HepG2 (cell line): ENCODE measurements around the gene ACTN1. TPM values are rescaled to one million over a fixed set of nuclear protein-coding genes. Genes with fewer than 3 reads are reported as not detected.
A peak's percentile ranks its signal among the peaks of the same experiment; 100 is the strongest.

ENCODE experiments used
- ATAC-seq: fragments of 200-7000 bp; cut with Tn5 transposase; 3 replicates; pipeline ENCODE4 v1.9.1; 2020; ENCODE audit warnings: mild to moderate bottlenecking, moderate library complexity
- BruUV-seq: library from RNA; stranded (reverse); fragments of 400-500 nt; replicated peaks from 2 replicates; lab custom pipeline; 2021; lab: Mats Ljungman, UMichigan
- CTCF ChIA-PET: fragments of 300-600 bp; formaldehyde crosslinking; extraction: SDS; loops from one replicate; lab custom pipeline; 2021; ENCODE audit warnings: low total read pairs, inconsistent platforms, low intra/inter-chr PET ratio; lab: Yijun Ruan, JAX
- POLR2A ChIA-PET: fragments of 350-600 bp; sonication (Branson Sonifier 250); formaldehyde crosslinking; loops from one replicate; lab custom pipeline; 2020; ENCODE audit warnings: antibody characterized with exemption, inconsistent platforms; lab: Yijun Ruan, JAX
- DNase-seq: peaks from one replicate; pipeline ENCODE4 v3.0.0-alpha.2; 2015; ENCODE audit warnings: low spot score
- FAIRE-seq: peaks from 3 replicates; lab custom pipeline; 2011; peaks lifted over from hg19 to GRCh38; lab: Jason Lieb, UNC
- H2AFZ ChIP-seq: one replicate; pipeline ENCODE4 v1.6.1; 2011; ENCODE audit warnings: low read length, inconsistent platforms
- H3K27ac ChIP-seq: fragments of 300-600 bp; 3 replicates; pipeline ENCODE4 v1.8.0; 2011; ENCODE audit warnings: mixed run types, mild to moderate bottlenecking, mixed read lengths, low read length, inconsistent platforms; ENCODE audit not compliant: insufficient read depth; ENCODE audit errors: extremely low read length
- H3K27me3 ChIP-seq, 2 experiments: fragments of 200-600 bp in 1 of 2; 2 replicates in 1 of 2; 3 replicates in 1 of 2; pipeline versions ENCODE4 v1.6.0 to v1.8.0; 2011; ENCODE audit warnings: low read length in 2 of 2, mild to moderate bottlenecking in 2 of 2, moderate library complexity in 2 of 2, inconsistent platforms in 1 of 2; ENCODE audit not compliant: insufficient read depth in 2 of 2, control insufficient read depth in 1 of 2
- H3K36me3 ChIP-seq, 2 experiments: fragments of 200-600 bp in 1 of 2; replicated peaks in 1 of 2; 2 replicates in 1 of 2; 3 replicates in 1 of 2; pipeline versions ENCODE4 v1.5.1 to v1.8.0; 2011; ENCODE audit warnings: low read length in 2 of 2, inconsistent platforms in 1 of 2; ENCODE audit not compliant: insufficient read depth in 2 of 2, control insufficient read depth in 1 of 2
- H3K4me1 ChIP-seq: 2 replicates; pipeline ENCODE4 v1.5.1; 2012; ENCODE audit warnings: low read length, inconsistent platforms; ENCODE audit not compliant: insufficient read depth
- H3K4me2 ChIP-seq: 2 replicates; pipeline ENCODE4 v1.6.0; 2011; ENCODE audit warnings: low read depth, low read length, inconsistent platforms
- H3K4me3 ChIP-seq, 3 experiments: fragments of 200-600 bp in 1 of 3; sonication (generic), shearing (Covaris generic) in 1 of 3; replicated peaks in 1 of 3; 2 replicates each; pipeline ENCODE4 v1.5.1; 2011 to 2016; ENCODE audit warnings: low read length in 3 of 3, inconsistent platforms in 2 of 3, low read depth in 2 of 3, mild to moderate bottlenecking in 2 of 3, control low read depth in 1 of 3, mixed read lengths in 1 of 3; ENCODE audit not compliant: insufficient read depth in 1 of 3
- H3K79me2 ChIP-seq: one replicate; pipeline ENCODE4 v1.6.1; 2011; ENCODE audit warnings: low read length, inconsistent platforms; ENCODE audit not compliant: insufficient read depth
- H3K9ac ChIP-seq: 2 replicates; pipeline ENCODE4 v1.6.0; 2011; ENCODE audit warnings: mild to moderate bottlenecking, low read depth, low read length, inconsistent platforms; ENCODE audit not compliant: insufficient read depth
- H3K9me3 ChIP-seq: 2 replicates; pipeline ENCODE4 v1.5.1; 2012; ENCODE audit warnings: mild to moderate bottlenecking, low read length
- H4K20me1 ChIP-seq: 2 replicates; pipeline ENCODE4 v1.6.0; 2011; ENCODE audit warnings: inconsistent platforms, mild to moderate bottlenecking, low read length, moderate library complexity; ENCODE audit not compliant: insufficient read depth
- KAT2B ChIP-seq: fragments of 150-350 bp; IDR thresholded peaks from 2 replicates; pipeline ENCODE4 v1.6.1; 2014; ENCODE audit warnings: low read depth, low read length, borderline replicate concordance
- KAT8 ChIP-seq: IDR thresholded peaks from 2 replicates; pipeline ENCODE4 v1.6.1; 2016; ENCODE audit warnings: missing genetic modification reagents, missing compliant biosample characterization
- NFRKB ChIP-seq: fragments of 450-650 bp; IDR thresholded peaks from 2 replicates; pipeline ENCODE4 v1.6.1; 2017
- ZBTB20 ChIP-seq: sonication (generic); formaldehyde crosslinking; IDR thresholded peaks from 2 replicates; pipeline ENCODE4 v1.8.1; 2023; ENCODE audit warnings: missing genetic modification reagents, low read depth, mild to moderate bottlenecking, borderline replicate concordance
- ZFP90 ChIP-seq: sonication (generic); formaldehyde crosslinking; IDR thresholded peaks from 2 replicates; pipeline ENCODE4 v1.8.0; 2022; ENCODE audit warnings: missing genetic modification reagents, mild to moderate bottlenecking, inconsistent platforms, borderline replicate concordance
- ZNF616 ChIP-seq: sonication (generic); formaldehyde crosslinking; IDR thresholded peaks from 2 replicates; pipeline ENCODE4 v1.5.0; 2020; ENCODE audit warnings: low read depth, mild to moderate bottlenecking, missing genetic modification reagents
- ZNF784 ChIP-seq: sonication (generic); formaldehyde crosslinking; IDR thresholded peaks from 2 replicates; pipeline ENCODE4 v1.5.1; 2020; ENCODE audit warnings: missing genetic modification reagents, mild to moderate bottlenecking, borderline replicate concordance
- ZNF816 ChIP-seq: sonication (generic); formaldehyde crosslinking; IDR thresholded peaks from 2 replicates; pipeline ENCODE4 v1.8.0; 2022; ENCODE audit warnings: missing genetic modification reagents, mild to moderate bottlenecking, borderline replicate concordance
- WGBS: methylation state at CpG from one replicate; pipeline ENCODE4 v1.1.6; 2017; ENCODE audit warnings: low lambda C conversion rate; 5-methylcytosine and 5-hydroxymethylcytosine counted together
- in situ Hi-C: cut with HindIII; loops from 2 replicates; pipeline ENCODE4 v1.10.0; 2017; ENCODE audit warnings: low pct_unique_long_range_greater_than_20kb; ENCODE audit not compliant: extremely low pct_ligation_motif_present
- intact Hi-C: fragments of 100-400 bp; cut with micrococcal nuclease; formaldehyde crosslinking; loops from one replicate; pipeline ENCODE4 v1.10.0; 2022; ENCODE audit not compliant: unreplicated experiment
- polyA plus RNA-seq, 8 experiments: library from polyadenylated mRNA; depleted of rRNA in 3 of 8; stranded (reverse) in 7 of 8; unstranded in 1 of 8; fragments of >200 nt; fragmentation: Illumina TruSeq in 4 of 8; extraction: Trizol in 4 of 8; gene quantifications; 2 replicates each; pipeline versions ENCODE4 v1.2.1 to v1.2.3, GENCODE V29; 2011 to 2016; ENCODE audit warnings: low read depth in 4 of 8, missing spikeins in 1 of 8, mixed read lengths in 1 of 8; ENCODE audit not compliant: insufficient read depth in 1 of 8
- total RNA-seq, 5 experiments: library from RNA; depleted of rRNA; stranded (reverse); fragments of >200 nt; fragmentation: Illumina TruSeq; extraction: Trizol; gene quantifications; 2 replicates each; pipeline ENCODE4 v1.2.3, GENCODE V29; 2016; ENCODE audit warnings: low read depth in 1 of 5
- TF ChIP-seq, protein P1 (sequence below): IDR thresholded peaks from 2 replicates; pipeline ENCODE4 v1.6.1; 2016
- TF ChIP-seq, protein P2 (sequence below), 2 experiments: sonication (generic) in 1 of 2; formaldehyde crosslinking in 1 of 2; IDR thresholded peaks; 2 replicates each; pipeline versions ENCODE4 v1.4.0 to v1.6.1; 2016 to 2020; ENCODE audit warnings: borderline replicate concordance in 1 of 2, low read depth in 1 of 2, mild to moderate bottlenecking in 1 of 2, missing genetic modification reagents in 1 of 2
- TF ChIP-seq, protein P3 (sequence below), 2 experiments: sonication (generic) in 1 of 2; formaldehyde crosslinking in 1 of 2; IDR thresholded peaks; 2 replicates each; pipeline versions ENCODE4 v1.5.1 to v1.6.1; 2011 to 2020; ENCODE audit warnings: borderline replicate concordance in 1 of 2, low read depth in 1 of 2, low read length in 1 of 2, mild to moderate bottlenecking in 1 of 2, missing genetic modification reagents in 1 of 2, moderate library complexity in 1 of 2

The ACTN1 gene
- total and polyA plus RNA-seq, 2 of the 13 experiments (the other 11 are each of a cell fraction or from before 2014, with no cell fraction given), result 58.6 to 162 TPM

- Histone ChIP-seq H3K4me1 (peaks cover 71% of the 10 kb centered on the region), H3K27ac (peak overlapping the region; percentile 90), H2AFZ (no peak overlapping the region), H3K79me2 (peaks cover 61% of the 10 kb centered on the region), H3K27me3 (no peaks in the 10 kb centered on the region), H3K4me2 (peak overlapping the region; percentile 93), H4K20me1 (peaks cover 15% of the 10 kb centered on the region), H3K4me3 (peak overlapping the region; percentile 95 to 97 (median 95); a peak in 5 of 6 replicates), H3K36me3 (peaks cover 10 to 25% of the 10 kb centered on the region in 2 experiments), H3K9ac (peak overlapping the region; percentile 75), H3K9me3 (no peaks in the 10 kb centered on the region)
- peak; percentile 11 for ATAC-seq
- BruUV-seq, result no TSS peak
- DNase-seq, result peak; percentile 84
- intact Hi-C loops, result loop anchor here (5.0 kb wide), 1 partner anchor 65 kb away; no protein-coding TSS in a partner anchor
- WGBS, result 5% methylated on average over 5 of the region's 8 CpGs
- ChIA-PET CTCF (no interaction called here), POLR2A (interaction anchor here (0.9 to 5.2 kb wide), 10 partner anchors 9 to 53 kb away, joined by 3 to 36 read pairs (median 5); no protein-coding TSS in a partner anchor)
- FAIRE-seq, result peak; percentile 28
- in situ Hi-C loops, result loop anchor here (5.0 kb wide), 1 partner anchor 35 kb away; no protein-coding TSS in a partner anchor
- no peak for TF ChIP-seq NFRKB
- no peak for TF ChIP-seq KAT2B
- TF ChIP-seq KAT8, result no peak
- TF ChIP-seq, protein P1, sequence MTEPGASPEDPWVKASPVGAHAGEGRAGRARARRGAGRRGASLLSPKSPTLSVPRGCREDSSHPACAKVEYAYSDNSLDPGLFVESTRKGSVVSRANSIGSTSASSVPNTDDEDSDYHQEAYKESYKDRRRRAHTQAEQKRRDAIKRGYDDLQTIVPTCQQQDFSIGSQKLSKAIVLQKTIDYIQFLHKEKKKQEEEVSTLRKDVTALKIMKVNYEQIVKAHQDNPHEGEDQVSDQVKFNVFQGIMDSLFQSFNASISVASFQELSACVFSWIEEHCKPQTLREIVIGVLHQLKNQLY (CRISPR knock-in tag), result no peak
- TF ChIP-seq, protein P2, sequence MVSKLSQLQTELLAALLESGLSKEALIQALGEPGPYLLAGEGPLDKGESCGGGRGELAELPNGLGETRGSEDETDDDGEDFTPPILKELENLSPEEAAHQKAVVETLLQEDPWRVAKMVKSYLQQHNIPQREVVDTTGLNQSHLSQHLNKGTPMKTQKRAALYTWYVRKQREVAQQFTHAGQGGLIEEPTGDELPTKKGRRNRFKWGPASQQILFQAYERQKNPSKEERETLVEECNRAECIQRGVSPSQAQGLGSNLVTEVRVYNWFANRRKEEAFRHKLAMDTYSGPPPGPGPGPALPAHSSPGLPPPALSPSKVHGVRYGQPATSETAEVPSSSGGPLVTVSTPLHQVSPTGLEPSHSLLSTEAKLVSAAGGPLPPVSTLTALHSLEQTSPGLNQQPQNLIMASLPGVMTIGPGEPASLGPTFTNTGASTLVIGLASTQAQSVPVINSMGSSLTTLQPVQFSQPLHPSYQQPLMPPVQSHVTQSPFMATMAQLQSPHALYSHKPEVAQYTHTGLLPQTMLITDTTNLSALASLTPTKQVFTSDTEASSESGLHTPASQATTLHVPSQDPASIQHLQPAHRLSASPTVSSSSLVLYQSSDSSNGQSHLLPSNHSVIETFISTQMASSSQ (IDR thresholded peaks at IDR 0.05; ENCODE audit: low read depth), result no peak
- TF ChIP-seq, protein P2 (CRISPR knock-in tag; IDR thresholded peaks at IDR 0.05; ENCODE audit: borderline replicate concordance), result no peak
- TF ChIP-seq ZFP90 (CRISPR knock-in tag), result no peak
- TF ChIP-seq ZBTB20 (CRISPR knock-in tag), result no peak
- no peak for TF ChIP-seq ZNF616 (CRISPR knock-in tag)
- no peak for TF ChIP-seq ZNF784 (CRISPR knock-in tag)
- TF ChIP-seq ZNF816 (CRISPR knock-in tag), result 0 out of 2 replicates have a peak, but pooled peaks have one; percentile 7
- TF ChIP-seq, protein P3, sequence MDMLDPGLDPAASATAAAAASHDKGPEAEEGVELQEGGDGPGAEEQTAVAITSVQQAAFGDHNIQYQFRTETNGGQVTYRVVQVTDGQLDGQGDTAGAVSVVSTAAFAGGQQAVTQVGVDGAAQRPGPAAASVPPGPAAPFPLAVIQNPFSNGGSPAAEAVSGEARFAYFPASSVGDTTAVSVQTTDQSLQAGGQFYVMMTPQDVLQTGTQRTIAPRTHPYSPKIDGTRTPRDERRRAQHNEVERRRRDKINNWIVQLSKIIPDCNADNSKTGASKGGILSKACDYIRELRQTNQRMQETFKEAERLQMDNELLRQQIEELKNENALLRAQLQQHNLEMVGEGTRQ (IDR thresholded peaks at IDR 0.05; ENCODE audit: low read depth, low read length), result no peak
- TF ChIP-seq, protein P3 (CRISPR knock-in tag; IDR thresholded peaks at IDR 0.05; ENCODE audit: borderline replicate concordance), result 0 out of 2 replicates have a peak, but pooled peaks have one; percentile 47
These were observed 1.9 kb downstream of the ACTN1 start for GRCh38 chr14:68977180-68977717.
